GM18499 (cell line): ENCODE data around the gene NKX6-2.

Experiments
- ATAC-seq: cut with Tn5 transposase; IDR thresholded peaks from one replicate; pipeline ENCODE4 v1.9.1; 2021; ENCODE audit warnings: moderate number of reproducible peaks; ENCODE audit not compliant: insufficient read depth, unreplicated experiment

NKX6-2 gene

GRCh38 chr10:132813560-132814468 lies 27.9 kb upstream of the NKX6-2 start:
- no peak for ATAC-seq

- no peak for ATAC-seq
Measured at GRCh38 chr10:132813001-132813401, 27.1 kb upstream of the NKX6-2 start.

- no peak for ATAC-seq
Measured at GRCh38 chr10:132812520-132812919, 26.6 kb upstream of the NKX6-2 start.

GRCh38 chr10:132811891-132812481 lies 26.0 kb upstream of the NKX6-2 start:
- no peak for ATAC-seq

- ATAC-seq, result no peak
Measured at GRCh38 chr10:132810807-132811700, 25.1 kb upstream of the NKX6-2 start.

- no peak for ATAC-seq
Measured at GRCh38 chr10:132810141-132810806, 24.3 kb upstream of the NKX6-2 start.

- ATAC-seq, result no peak
Measured at GRCh38 chr10:132809232-132810140, 23.5 kb upstream of the NKX6-2 start.

GRCh38 chr10:132808383-132809231 lies 22.7 kb upstream of the NKX6-2 start:
- no peak for ATAC-seq

GRCh38 chr10:132807621-132808049 lies 21.7 kb upstream of the NKX6-2 start:
- no peak for ATAC-seq

GRCh38 chr10:132806561-132807003 lies 20.6 kb upstream of the NKX6-2 start:
- no peak for ATAC-seq

- no peak for ATAC-seq
Measured at GRCh38 chr10:132806110-132806509, 20.2 kb upstream of the NKX6-2 start.

GRCh38 chr10:132805599-132805998 lies 19.7 kb upstream of the NKX6-2 start:
- ATAC-seq, result no peak

- no peak for ATAC-seq
Measured at GRCh38 chr10:132804785-132805426, 19.0 kb upstream of the NKX6-2 start.

- ATAC-seq, result no peak
Measured at GRCh38 chr10:132804287-132804686, 18.3 kb upstream of the NKX6-2 start.

GRCh38 chr10:132803416-132804210 lies 17.7 kb upstream of the NKX6-2 start:
- ATAC-seq, result no peak

GRCh38 chr10:132802694-132803320 lies 16.9 kb upstream of the NKX6-2 start:
- no peak for ATAC-seq
